B cell (primary cell): ENCODE results near the gene HS2ST1.

Experiments
- CTCF ChIP-seq: fragments of 200-600 bp; IDR thresholded peaks from one replicate; pipeline ENCODE4 v1.8.0; 2022; ENCODE audit warnings: antibody characterized with exemption, mild to moderate bottlenecking
- EZH2 ChIP-seq: IDR thresholded peaks from 2 replicates; pipeline ENCODE4 v1.6.1; 2012; ENCODE audit warnings: borderline replicate concordance, low read depth, mild to moderate bottlenecking, moderate library complexity, low read length; ENCODE audit not compliant: insufficient read depth, poor library complexity, severe bottlenecking

GRCh38 chr1:86970938-86971337, 56.5 kb downstream of the HS2ST1 start:
- TF ChIP-seq EZH2 (no peak), CTCF (no peak)
